HEK293 (cell line): ENCODE results near the gene CHKA.
A peak's percentile ranks its signal among the peaks of the same experiment; 100 is the strongest.

Experiments
- CTCF ChIA-PET: fragments of 350-600 bp; formaldehyde crosslinking; extraction: SDS; loops from one replicate; lab custom pipeline; 2021; ENCODE audit warnings: antibody characterized with exemption; lab: Yijun Ruan, JAX
- POLR2A ChIA-PET: fragments of 300-600 bp; formaldehyde crosslinking; extraction: SDS; loops from one replicate; lab custom pipeline; 2020; ENCODE audit warnings: antibody characterized with exemption, inconsistent platforms; lab: Yijun Ruan, JAX
- H3K27ac ChIP-seq: fragments of 200-500 bp; sonication (Bioruptor generic); 2 replicates; pipeline ENCODE4 v1.5.1; 2014; ENCODE audit warnings: low read depth, low read length, control low read depth, inconsistent platforms; ENCODE audit errors: extremely low read depth
- H3K36me3 ChIP-seq, 2 experiments: fragments of 200-500 bp in 1 of 2; sonication (Bioruptor generic) in 1 of 2; 1 replicate in 1 of 2; 2 replicates in 1 of 2; pipeline ENCODE4 v1.5.1; 2014 to 2017; ENCODE audit warnings: inconsistent platforms in 2 of 2, low read length in 2 of 2; ENCODE audit not compliant: control insufficient read depth in 2 of 2, insufficient read depth in 1 of 2
- H3K4me1 ChIP-seq: fragments of 200-500 bp; sonication (Bioruptor generic); 2 replicates; pipeline ENCODE4 v1.5.1; 2014; ENCODE audit warnings: mild to moderate bottlenecking, low read length, inconsistent platforms; ENCODE audit not compliant: control insufficient read depth, insufficient read depth
- H3K4me3 ChIP-seq: 2 replicates; pipeline ENCODE4 v1.5.1; 2011; ENCODE audit warnings: low read depth, mild to moderate bottlenecking, control low read depth, low read length, moderate library complexity
- H3K9me3 ChIP-seq: fragments of 200-500 bp; sonication (Bioruptor generic); 2 replicates; pipeline ENCODE4 v1.5.1; 2014; ENCODE audit warnings: low read depth, low read length, inconsistent platforms; ENCODE audit not compliant: control insufficient read depth, insufficient read depth
- GLIS2 ChIP-seq: fragments of 450-650 bp; formaldehyde crosslinking; IDR thresholded peaks from 2 replicates; pipeline ENCODE4 v1.5.1; 2016; ENCODE audit warnings: missing biosample characterization, missing genetic modification characterization
- IKZF3 ChIP-seq: fragments of 450-650 bp; IDR thresholded peaks from 2 replicates; pipeline ENCODE4 v1.5.0; 2018; ENCODE audit warnings: missing biosample characterization, mild to moderate bottlenecking, missing genetic modification characterization, moderate library complexity
- PATZ1 ChIP-seq: fragments of 450-650 bp; formaldehyde crosslinking; IDR thresholded peaks from 2 replicates; pipeline ENCODE4 v1.5.1; 2016; ENCODE audit warnings: missing biosample characterization, missing genetic modification characterization
- PRDM1 ChIP-seq: fragments of 450-650 bp; formaldehyde crosslinking; IDR thresholded peaks from 2 replicates; pipeline ENCODE4; 2016; ENCODE audit warnings: missing biosample characterization, missing genetic modification characterization
- REPIN1 ChIP-seq: fragments of 450-650 bp; formaldehyde crosslinking; IDR thresholded peaks from 2 replicates; pipeline ENCODE4 v1.5.1; 2017; ENCODE audit warnings: missing biosample characterization, missing genetic modification characterization, low read depth
- SP2 ChIP-seq: fragments of 450-650 bp; formaldehyde crosslinking; IDR thresholded peaks from 2 replicates; pipeline ENCODE4 v1.5.1; 2016; ENCODE audit warnings: missing biosample characterization, missing genetic modification characterization
- SP3 ChIP-seq: fragments of 450-650 bp; formaldehyde crosslinking; IDR thresholded peaks from 2 replicates; pipeline ENCODE4 v1.5.1; 2016; ENCODE audit warnings: missing biosample characterization, missing genetic modification characterization
- ZBTB17 ChIP-seq: fragments of 450-650 bp; formaldehyde crosslinking; IDR thresholded peaks from 2 replicates; pipeline ENCODE4 v1.5.1; 2016; ENCODE audit warnings: missing biosample characterization, missing genetic modification characterization
- ZBTB20 ChIP-seq: fragments of 450-650 bp; formaldehyde crosslinking; IDR thresholded peaks from 2 replicates; pipeline ENCODE4 v1.5.1; 2016; ENCODE audit warnings: missing biosample characterization, missing genetic modification characterization
- ZBTB21 ChIP-seq: fragments of 450-650 bp; formaldehyde crosslinking; IDR thresholded peaks from 2 replicates; pipeline ENCODE4 v1.5.1; 2017; ENCODE audit warnings: missing biosample characterization, missing genetic modification characterization
- ZBTB26 ChIP-seq: fragments of 450-650 bp; formaldehyde crosslinking; optimal IDR thresholded peaks from 2 replicates; pipeline ENCODE3; 2016; ENCODE audit warnings: missing biosample characterization, mild to moderate bottlenecking, missing genetic modification characterization
- ZBTB8A ChIP-seq: fragments of 450-650 bp; formaldehyde crosslinking; IDR thresholded peaks from 2 replicates; pipeline ENCODE4 v1.5.1; 2016; ENCODE audit warnings: missing biosample characterization, missing genetic modification characterization
- ZIC2 ChIP-seq: fragments of 450-650 bp; formaldehyde crosslinking; IDR thresholded peaks from 2 replicates; pipeline ENCODE4 v1.5.1; 2016; ENCODE audit warnings: missing biosample characterization, missing genetic modification characterization
- ZNF24 ChIP-seq: fragments of 450-650 bp; formaldehyde crosslinking; IDR thresholded peaks from 2 replicates; pipeline ENCODE4 v1.5.1; 2016; ENCODE audit warnings: missing biosample characterization, missing genetic modification characterization
- ZNF335 ChIP-seq: fragments of 450-650 bp; formaldehyde crosslinking; conservative IDR thresholded peaks from 2 replicates; pipeline ENCODE4 v1.5.1; 2016; ENCODE audit warnings: missing biosample characterization, missing genetic modification characterization
- ZNF76 ChIP-seq: fragments of 450-650 bp; formaldehyde crosslinking; IDR thresholded peaks from 2 replicates; pipeline ENCODE4; 2016; ENCODE audit warnings: low read depth, missing biosample characterization, missing genetic modification characterization, borderline replicate concordance
- ZSCAN23 ChIP-seq: fragments of 450-650 bp; formaldehyde crosslinking; IDR thresholded peaks from 2 replicates; pipeline ENCODE4 v1.5.1; 2016; ENCODE audit warnings: missing biosample characterization, missing genetic modification characterization
- ZSCAN5A ChIP-seq: fragments of 450-650 bp; formaldehyde crosslinking; IDR thresholded peaks from 2 replicates; pipeline ENCODE4 v1.5.1; 2016; ENCODE audit warnings: missing biosample characterization, missing genetic modification characterization
- TF ChIP-seq, protein P1 (sequence below): fragments of 450-650 bp; formaldehyde crosslinking; IDR thresholded peaks from 2 replicates; pipeline ENCODE4 v1.5.0; 2017; ENCODE audit warnings: missing biosample characterization, missing genetic modification characterization, borderline replicate concordance
- TF ChIP-seq, protein P2 (sequence below): fragments of 450-650 bp; formaldehyde crosslinking; IDR thresholded peaks from 2 replicates; pipeline ENCODE4 v1.5.1; 2017; ENCODE audit warnings: missing biosample characterization, missing genetic modification characterization

Gene CHKA

DNA sequence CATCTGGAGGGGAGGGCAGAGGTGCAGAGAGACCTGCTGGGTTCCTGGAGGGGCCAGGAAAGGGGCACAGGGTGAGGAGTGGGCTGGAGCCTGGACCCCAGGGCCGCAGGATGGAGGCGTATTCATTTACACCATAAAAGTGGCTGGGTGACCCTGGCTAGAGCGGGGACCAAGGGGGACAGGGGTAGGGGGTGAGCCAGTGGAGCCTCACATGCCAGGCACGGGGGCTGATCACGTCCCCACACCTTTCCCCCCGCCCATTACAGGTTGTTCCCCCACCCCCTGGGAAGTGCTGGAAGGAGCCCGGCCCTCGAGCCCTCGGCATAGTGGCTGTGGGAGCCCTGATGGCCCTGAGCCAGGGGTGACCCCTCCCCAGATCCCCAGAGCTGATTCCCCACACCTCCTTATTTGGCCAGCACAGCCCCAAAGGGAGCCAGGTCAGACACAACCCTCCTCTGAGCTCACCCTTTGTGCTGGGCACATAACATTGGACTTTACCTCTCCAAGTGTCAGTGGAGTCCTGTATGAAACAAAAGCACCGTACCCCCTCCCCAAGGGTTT, 81.6 kb downstream of the CHKA start (continued):
- TF ChIP-seq, protein P1, sequence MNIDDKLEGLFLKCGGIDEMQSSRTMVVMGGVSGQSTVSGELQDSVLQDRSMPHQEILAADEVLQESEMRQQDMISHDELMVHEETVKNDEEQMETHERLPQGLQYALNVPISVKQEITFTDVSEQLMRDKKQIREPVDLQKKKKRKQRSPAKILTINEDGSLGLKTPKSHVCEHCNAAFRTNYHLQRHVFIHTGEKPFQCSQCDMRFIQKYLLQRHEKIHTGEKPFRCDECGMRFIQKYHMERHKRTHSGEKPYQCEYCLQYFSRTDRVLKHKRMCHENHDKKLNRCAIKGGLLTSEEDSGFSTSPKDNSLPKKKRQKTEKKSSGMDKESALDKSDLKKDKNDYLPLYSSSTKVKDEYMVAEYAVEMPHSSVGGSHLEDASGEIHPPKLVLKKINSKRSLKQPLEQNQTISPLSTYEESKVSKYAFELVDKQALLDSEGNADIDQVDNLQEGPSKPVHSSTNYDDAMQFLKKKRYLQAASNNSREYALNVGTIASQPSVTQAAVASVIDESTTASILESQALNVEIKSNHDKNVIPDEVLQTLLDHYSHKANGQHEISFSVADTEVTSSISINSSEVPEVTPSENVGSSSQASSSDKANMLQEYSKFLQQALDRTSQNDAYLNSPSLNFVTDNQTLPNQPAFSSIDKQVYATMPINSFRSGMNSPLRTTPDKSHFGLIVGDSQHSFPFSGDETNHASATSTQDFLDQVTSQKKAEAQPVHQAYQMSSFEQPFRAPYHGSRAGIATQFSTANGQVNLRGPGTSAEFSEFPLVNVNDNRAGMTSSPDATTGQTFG (tag by site-specific recombination): no peak

- POLR2A ChIA-PET: interaction anchor here (0.6 to 1.2 kb wide), 2 partner anchors 29 to 421 kb away, joined by 3 read pairs; partner anchors contain the start of gene PPP6R3
- CTCF ChIA-PET: interaction anchor here (0.6 kb wide), 1 partner anchor 73 kb away, joined by 3 read pairs; no protein-coding TSS in a partner anchor
- no peak for TF ChIP-seq ZSCAN23 (tag by site-specific recombination)
- 0 out of 2 replicates have a peak, but pooled peaks have one; percentile 24 for TF ChIP-seq ZNF24 (tag by site-specific recombination)
- TF ChIP-seq ZNF76 (tag by site-specific recombination): peak; percentile 36; the same call in 1 of the 2 replicates
- TF ChIP-seq ZSCAN5A (tag by site-specific recombination): 0 out of 2 replicates have a peak, but pooled peaks have one; percentile 28
- TF ChIP-seq, protein P2, sequence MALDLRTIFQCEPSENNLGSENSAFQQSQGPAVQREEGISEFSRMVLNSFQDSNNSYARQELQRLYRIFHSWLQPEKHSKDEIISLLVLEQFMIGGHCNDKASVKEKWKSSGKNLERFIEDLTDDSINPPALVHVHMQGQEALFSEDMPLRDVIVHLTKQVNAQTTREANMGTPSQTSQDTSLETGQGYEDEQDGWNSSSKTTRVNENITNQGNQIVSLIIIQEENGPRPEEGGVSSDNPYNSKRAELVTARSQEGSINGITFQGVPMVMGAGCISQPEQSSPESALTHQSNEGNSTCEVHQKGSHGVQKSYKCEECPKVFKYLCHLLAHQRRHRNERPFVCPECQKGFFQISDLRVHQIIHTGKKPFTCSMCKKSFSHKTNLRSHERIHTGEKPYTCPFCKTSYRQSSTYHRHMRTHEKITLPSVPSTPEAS (tag by site-specific recombination): no peak
- TF ChIP-seq IKZF3 (tag by site-specific recombination): peak; percentile 41; the same call in 1 of the 2 replicates
- peak; percentile 44 for TF ChIP-seq SP3 (tag by site-specific recombination)
- peak; percentile 37; the same call in 1 of the 2 replicates for TF ChIP-seq ZIC2 (tag by site-specific recombination)
- no peak for TF ChIP-seq ZBTB21 (tag by site-specific recombination)
- TF ChIP-seq ZBTB26 (tag by site-specific recombination): peak; percentile 31
- TF ChIP-seq REPIN1 (tag by site-specific recombination): no peak
- TF ChIP-seq SP2 (tag by site-specific recombination): peak; percentile 76
- 0 out of 2 replicates have a peak, but pooled peaks have one; percentile 24 for TF ChIP-seq ZBTB17
- TF ChIP-seq GLIS2: peak; percentile 43
- no peak for TF ChIP-seq ZNF335 (tag by site-specific recombination)
- no peak for TF ChIP-seq PRDM1 (tag by site-specific recombination)
- TF ChIP-seq ZBTB8A (tag by site-specific recombination): 0 out of 2 replicates have a peak, but pooled peaks have one; percentile 36
- TF ChIP-seq PATZ1 (tag by site-specific recombination): 0 out of 2 replicates have a peak, but pooled peaks have one; percentile 13
- peak; percentile 83 for TF ChIP-seq ZBTB20 (tag by site-specific recombination)
- H3K4me1 ChIP-seq: no peaks in the 10 kb centered on the region
- H3K27ac ChIP-seq: no peak within 1 kb of the TSS
- H3K4me3 ChIP-seq: peak within 1 kb of the TSS; percentile 16
- no peaks in the 10 kb centered on the region for H3K9me3 ChIP-seq
- peaks cover 0 to 20% of the 10 kb centered on the region in 2 experiments; a peak in 2 of 3 replicates for H3K36me3 ChIP-seq
Measured at GRCh38 chr11:68038718-68039525, 82.3 kb downstream of the CHKA start, which contains the start of gene TCIRG1. TCIRG1 (plus strand) TSS chr11:68039025; CDS start chr11:68041272, 2,247 bp downstream.
